ENCODE measurements around the gene CHPF2.

Gene CHPF2

GRCh38 chr7:151245360-151246101, 13.2 kb downstream of the CHPF2 start:
- DNase-seq (ENCODE audit: extremely low read depth in 1 of 2, low read depth in 1 of 2): peak; percentile 39 to 44

DNA sequence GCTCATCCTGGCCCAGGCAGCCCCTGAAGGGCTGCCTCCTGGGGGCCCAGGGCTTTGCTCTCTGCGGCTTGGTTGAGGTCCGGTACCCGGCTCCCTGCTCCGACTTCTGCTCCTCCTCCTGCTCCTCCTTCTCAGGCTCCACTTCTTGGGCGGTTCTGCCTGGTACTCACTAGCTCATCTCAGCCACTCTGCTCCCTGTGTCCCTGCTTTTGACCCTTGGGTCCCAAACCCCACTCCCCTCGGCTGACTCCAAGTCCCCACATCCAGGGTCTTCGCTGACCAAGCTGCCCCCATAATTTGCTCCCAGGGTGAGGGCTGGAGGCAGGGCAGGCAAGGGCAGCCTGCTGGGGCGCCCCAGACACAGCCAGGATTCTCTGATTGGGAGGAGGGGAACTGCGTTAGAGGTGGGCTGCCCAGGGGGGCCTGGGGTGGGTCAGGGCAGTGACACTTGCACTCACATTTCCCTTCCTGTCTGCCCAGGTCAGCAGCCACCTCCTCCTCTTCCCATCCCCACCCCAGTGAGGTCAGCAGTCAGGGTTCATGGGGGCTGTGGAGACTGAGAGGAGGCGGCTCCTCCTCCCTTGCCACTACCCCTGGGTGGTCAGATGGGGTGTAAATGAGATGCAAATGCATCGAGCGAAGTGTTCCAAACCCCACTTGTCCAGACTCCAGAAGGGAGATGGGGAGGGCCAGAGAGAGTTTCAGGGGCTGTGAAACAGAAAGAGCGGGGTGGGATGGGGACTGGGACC, 14.0 kb downstream of the CHPF2 start:
- DNase-seq (ENCODE audit: extremely low read depth in 1 of 2, low read depth in 1 of 2): no peak

DNA sequence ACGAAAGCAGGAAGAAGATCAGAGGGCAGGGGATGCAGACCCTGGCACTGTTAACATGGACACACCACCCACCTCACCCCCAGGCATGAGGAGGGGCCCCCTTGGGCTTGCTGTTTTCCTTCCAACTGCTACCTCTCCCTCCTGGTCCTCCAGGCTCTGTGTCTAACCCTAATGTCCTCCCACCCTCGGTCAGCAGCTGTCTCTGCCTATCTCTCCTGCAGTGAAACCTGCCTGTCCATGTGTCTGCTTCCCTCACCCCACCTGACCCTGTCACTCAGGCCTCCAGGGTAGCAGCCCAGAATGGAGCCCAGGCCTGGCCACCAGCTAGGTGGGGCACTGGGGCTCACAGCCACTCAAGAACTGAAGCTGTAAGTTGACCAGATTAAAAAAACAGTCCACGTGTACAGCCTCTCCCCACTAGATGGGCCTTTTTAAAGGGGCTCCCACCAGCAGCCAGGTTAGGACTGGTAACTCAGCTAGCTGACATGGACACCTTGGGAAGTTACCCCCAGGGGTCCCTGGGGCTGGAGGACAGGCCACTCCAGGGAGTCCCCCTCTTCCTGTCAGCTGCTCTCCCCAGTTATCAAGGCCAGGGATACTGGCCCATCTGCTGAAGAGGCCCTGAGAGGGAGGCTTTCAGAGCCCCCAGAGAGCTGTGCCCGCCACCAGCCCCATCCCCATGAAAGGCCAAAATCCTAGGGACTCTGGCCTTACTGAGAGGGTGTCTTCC, 14.7 kb downstream of the CHPF2 start:
- no peak for DNase-seq (ENCODE audit: extremely low read depth in 1 of 2, low read depth in 1 of 2)

- no peak for DNase-seq (ENCODE audit: extremely low read depth in 1 of 2, low read depth in 1 of 2)
Measured at GRCh38 chr7:151247611-151248345, 15.5 kb downstream of the CHPF2 start.

DNA sequence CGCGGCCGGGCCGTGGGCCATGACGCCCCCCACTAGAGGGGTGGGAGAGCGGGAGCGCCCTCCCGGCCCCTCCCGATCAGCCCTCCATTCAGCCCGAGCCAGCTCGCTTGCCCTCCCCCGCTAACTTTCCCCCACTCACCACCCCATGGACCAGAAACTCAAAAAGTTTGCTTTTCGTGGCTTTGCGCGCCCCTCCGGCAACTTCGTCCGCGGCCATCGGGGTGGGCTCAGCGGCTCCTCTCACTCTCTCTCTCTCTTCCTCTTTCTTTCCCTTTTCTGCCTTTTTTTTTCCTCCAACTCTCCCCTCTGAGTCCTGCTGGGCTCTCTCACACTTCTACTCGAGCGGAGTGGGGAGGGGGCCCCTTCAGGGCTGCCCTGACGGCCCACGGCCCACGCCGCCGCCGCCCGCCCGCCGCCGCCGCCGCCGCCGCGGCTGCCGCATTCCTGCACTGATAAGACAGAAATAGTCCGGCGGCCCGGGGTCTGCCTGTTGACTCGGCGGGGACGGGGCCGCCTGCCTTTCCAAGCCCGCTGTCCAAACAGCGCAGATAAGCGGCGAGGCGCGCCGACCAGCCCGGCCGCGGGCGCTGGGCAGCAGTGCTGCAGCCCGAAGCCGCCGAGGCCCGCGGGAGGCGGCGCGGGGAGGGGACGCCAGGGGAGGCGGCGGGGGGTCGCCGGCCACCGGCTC, 16.2 kb downstream of the CHPF2 start, which contains the start of gene SMARCD3:
SMARCD3 (minus strand) TSS at position 349 of the 688 bp plus-strand sequence; CDS start at position 217, 132 bp downstream.
- no peak for DNase-seq (ENCODE audit: extremely low read depth in 1 of 2, low read depth in 1 of 2)

GRCh38 chr7:151249034-151249731, 16.9 kb downstream of the CHPF2 start:
- DNase-seq (ENCODE audit: extremely low read depth in 1 of 2, low read depth in 1 of 2): no peak

- no peak for DNase-seq (ENCODE audit: extremely low read depth in 1 of 2, low read depth in 1 of 2)
Measured at GRCh38 chr7:151249732-151250072, 17.4 kb downstream of the CHPF2 start.

DNA sequence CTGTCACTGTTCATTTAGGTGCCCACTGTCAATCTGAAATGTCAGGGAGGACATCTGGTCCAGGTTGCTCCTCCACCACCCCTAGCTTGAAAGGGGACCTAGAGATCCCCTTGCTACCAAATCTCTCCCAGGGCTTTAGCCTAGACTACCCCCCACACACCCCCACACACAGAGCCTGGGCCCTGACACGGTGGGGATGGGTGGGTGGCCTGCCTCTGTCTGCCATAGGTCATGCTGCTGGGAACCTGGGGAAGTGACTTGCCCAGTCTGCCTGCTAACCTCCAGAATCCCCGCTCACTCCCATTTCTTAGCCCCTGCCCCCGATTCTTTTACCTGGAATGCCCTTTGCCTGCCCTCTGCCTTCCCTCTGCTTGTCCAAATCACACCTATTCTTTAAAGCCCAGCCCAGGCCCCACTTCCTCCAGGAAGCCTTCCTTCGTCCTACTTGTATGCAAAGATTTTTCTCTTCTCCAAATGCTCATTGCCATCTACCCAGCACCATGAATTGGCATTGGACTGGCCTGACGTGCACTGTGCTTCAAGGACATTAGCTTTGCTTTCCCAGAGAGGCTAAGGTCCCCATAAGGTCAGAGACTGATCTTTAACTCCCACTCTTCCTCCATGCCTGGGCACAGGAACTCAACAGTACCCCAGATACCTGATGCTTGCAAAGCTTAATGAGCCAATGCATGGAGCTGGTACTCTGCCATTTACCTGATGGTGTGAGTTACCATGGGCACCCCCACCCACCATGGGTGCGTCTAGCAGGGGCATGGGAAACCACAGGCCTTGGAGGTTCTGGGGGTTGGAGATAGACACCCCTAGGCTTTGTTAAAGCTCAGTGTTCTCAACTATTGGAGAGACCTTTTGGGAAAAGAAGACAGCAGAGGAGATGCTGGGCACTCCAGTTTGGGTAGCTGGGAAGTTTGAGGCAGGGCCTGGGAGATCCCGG, 18.2 kb downstream of the CHPF2 start:
- DNase-seq (ENCODE audit: extremely low read depth in 1 of 2, low read depth in 1 of 2): no peak

DNA sequence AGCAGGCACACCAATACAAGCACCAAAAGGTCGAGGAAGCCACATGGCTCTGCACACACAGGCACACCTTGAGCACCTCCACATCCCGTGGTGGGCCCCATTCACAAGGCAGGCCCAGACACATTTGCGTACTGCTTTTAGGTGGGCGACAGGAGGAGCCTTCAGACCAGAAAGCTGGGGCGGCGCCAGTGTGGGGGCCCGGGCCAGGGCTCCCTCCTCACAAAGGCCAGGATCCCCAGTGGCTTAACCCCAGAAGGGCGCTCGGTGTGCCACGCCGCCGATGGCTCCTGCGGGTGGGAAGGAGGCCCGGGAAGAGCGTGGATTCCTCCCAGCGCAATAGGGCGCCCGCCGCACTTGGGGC, 19.0 kb downstream of the CHPF2 start:
- DNase-seq (ENCODE audit: extremely low read depth in 1 of 2, low read depth in 1 of 2): no peak

GRCh38 chr7:151251689-151252560, 19.6 kb downstream of the CHPF2 start:
- no peak for DNase-seq (ENCODE audit: extremely low read depth in 1 of 2, low read depth in 1 of 2)

- DNase-seq (ENCODE audit: extremely low read depth in 1 of 2, low read depth in 1 of 2): no peak
Measured at GRCh38 chr7:151252561-151252835, 20.2 kb downstream of the CHPF2 start.

DNA sequence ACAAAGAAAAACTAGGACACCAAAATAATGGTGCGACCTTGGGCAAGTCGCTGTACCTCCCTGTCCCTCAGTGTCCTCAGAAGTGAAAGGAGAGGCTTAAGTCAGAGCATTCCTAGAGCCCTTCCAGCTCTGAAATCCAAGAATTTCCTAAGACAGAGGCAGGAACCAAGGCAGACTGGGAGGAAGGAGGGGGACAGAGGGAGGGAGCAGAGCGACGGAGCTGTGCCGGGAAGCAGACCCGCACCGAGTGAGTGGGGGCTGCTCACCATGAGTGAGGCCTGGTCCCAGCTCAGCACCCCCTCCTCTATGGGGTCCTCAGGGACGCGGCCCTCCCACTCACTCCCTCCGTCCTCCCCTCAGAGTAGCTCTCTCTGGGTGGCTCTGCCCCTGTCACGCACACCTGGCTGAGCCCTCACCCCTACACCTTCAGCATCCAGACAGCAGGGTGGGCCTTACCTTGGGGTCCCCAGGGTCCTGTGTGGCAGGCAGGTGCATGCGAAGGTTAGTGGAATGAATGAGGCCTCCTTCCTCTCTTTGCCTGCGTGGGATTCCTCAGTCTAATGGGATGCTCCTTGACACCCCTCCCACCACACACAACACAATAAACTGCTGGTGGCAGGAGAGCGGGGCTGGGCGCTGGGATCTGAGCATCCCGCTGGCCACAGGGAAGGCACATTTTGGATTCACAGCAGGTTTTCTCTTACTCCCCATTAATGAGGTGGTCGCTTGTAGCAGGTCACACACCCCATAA, 20.9 kb downstream of the CHPF2 start:
- DNase-seq (ENCODE audit: extremely low read depth in 1 of 2, low read depth in 1 of 2): no peak

GRCh38 chr7:151254316-151254715, 22.0 kb downstream of the CHPF2 start:
- DNase-seq (ENCODE audit: extremely low read depth in 1 of 2, low read depth in 1 of 2): no peak

DNA sequence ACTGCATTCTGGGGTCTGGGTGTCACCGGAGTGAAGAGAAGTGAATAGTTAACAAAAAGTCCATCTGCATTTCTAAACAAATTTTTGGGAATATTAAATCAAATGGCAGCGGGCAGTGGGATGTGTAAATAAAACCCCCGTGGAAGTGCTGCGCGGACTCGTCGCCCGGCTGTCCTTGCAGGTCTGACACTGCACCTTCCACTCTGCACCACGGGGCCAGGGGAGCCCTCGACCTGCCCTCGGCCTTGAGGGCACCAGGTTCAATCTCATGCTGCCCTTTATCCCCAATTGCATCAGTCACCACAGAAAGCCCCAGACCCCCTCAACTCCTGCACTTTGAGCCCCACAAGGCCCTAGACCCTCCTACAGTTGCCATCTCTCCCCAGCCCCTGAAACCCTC, 22.6 kb downstream of the CHPF2 start:
- DNase-seq (ENCODE audit: extremely low read depth in 1 of 2, low read depth in 1 of 2): no peak

- no peak for DNase-seq (ENCODE audit: extremely low read depth in 1 of 2, low read depth in 1 of 2)
Measured at GRCh38 chr7:151255390-151255789, 23.1 kb downstream of the CHPF2 start.

- DNase-seq (ENCODE audit: extremely low read depth in 1 of 2, low read depth in 1 of 2): no peak
Measured at GRCh38 chr7:151256410-151257045, 24.2 kb downstream of the CHPF2 start.

GRCh38 chr7:151257990-151258389, 25.7 kb downstream of the CHPF2 start:
- DNase-seq (ENCODE audit: extremely low read depth in 1 of 2, low read depth in 1 of 2): no peak
